Activated T-cell treated with anti-CD3 and anti-CD28 coated beads for 48 hours (primary cell): ENCODE measurements around the gene TIGD1.
"Not testable (repeated sequence)": the region's sequence is repeated elsewhere in the genome, so short reads cannot be mapped to it uniquely, and the experiment has no call there.

Source experiments
- DNase-seq: peaks from one replicate; pipeline ENCODE4 v3.0.0-alpha.2; 2020; ENCODE audit warnings: low read depth

TIGD1 gene

GRCh38 chr2:232539298-232540231 lies 10.8 kb downstream of the TIGD1 start, which contains the start of gene CHRNG:
Gene CHRNG, plus strand, starts transcription at chr2:232539692. Its CDS starts 56 bp downstream, at chr2:232539748.
- no peak for DNase-seq

DNA sequence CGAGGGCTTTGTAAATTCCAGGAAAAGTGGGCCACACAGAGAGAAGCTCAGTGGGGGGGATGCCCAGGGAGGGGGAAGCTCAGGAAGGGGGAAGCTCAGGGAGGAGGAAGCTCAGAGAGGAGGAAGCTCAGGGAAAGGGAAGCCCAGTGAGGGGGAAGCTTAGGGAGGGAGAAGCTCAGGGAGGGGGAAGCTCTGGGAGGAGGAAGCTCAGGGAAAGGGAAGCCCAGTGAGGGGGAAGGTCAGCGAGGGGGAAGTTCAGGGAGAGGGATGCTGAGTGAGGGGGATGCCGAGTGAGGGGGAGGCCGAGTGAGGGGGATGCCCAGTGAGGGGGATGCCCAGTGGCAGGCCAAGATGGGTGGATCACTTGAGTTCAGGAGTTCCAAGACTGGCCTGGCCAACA lies 11.7 kb downstream of the TIGD1 start:
- DNase-seq = no peak

DNA sequence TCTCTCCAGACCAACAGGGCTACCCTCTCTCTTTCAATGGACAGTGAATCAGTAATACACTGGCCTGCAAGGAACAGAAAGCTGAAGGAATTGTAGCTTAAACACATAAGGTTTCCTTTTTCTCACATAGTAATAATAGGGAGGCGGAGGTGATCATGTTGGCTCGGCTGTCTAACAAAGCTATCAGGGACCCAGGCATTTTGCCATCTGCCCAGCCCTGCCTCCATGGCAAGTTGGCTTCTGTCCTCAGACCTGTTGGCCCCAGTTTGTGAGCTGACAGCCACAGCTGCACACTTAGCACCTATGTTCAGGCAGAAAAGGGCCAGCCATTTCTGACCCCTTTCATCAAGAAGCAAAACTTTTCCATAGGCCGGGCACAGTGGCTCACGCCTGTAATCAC lies 12.9 kb downstream of the TIGD1 start:
- DNase-seq = no peak

- DNase-seq = no peak
Measured at GRCh38 chr2:232537079-232537478, 13.3 kb downstream of the TIGD1 start.

DNA sequence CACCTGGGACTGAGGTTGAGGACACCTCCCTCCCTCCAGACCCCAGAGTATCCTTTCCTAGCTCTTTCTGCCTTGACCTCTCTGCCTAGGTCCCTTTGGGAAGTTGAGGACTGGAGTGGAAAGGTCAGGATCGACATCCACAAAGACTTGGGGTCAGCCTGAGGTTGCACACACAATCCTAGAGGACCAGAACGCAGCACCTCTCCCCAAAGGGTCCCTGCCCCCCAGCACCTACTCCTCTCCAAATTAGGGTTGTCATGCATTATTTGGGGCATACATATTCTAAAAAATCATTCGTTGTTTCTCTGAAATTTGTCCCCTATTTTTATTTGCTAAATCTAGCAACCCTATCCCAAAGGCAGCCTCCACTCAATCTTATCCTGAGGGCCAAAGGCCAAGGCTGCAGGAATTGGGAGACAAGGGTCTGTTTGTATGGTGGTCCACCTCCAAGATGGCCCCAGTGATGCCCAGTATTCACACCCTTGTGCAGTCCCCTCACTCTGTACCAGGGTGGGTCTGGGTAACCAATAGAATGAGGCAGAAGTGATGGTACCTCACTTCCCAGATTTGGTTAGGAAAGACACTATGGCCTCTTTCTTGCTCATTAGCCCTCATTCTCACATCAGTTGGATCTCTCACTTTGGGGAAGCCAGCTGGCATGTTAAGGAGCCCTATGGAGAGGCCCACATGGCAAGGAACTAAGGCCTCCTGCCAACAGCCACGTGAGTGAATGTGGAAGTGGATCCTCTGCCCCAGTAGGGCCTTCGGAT lies 14.4 kb downstream of the TIGD1 start:
- DNase-seq = no peak

DNA sequence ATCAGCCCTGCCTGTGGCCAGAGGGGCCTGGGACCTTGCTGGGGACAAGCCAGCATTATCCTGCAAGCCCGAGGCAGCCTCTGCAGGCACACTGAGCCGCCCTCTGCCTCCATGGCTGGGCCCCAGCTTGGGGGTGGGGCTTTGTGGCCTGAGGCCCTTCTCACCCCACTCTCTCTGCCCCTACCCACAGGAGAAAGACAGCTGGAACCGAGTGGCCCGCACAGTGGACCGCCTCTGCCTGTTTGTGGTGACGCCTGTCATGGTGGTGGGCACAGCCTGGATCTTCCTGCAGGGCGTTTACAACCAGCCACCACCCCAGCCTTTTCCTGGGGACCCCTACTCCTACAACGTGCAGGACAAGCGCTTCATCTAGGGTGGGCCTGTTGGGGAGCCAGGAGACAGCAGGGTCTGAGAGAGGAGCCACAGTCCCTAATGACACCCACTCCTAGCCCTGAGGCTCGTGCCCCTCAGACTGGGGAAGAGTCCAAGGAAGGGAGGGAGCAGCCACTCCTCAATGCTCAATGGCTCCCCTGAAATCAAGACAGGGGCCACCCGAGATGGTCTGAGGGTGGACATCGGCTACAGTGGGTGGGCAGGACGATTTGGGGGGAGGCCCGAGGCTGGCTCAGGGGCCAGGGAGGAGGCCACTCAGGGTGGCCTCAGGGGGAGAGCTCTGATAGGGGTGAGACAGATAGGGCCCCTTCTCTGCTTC lies 15.3 kb downstream of the TIGD1 start:
- DNase-seq = no peak

GRCh38 chr2:232533944-232534710 lies 16.2 kb downstream of the TIGD1 start:
- DNase-seq = no peak

- not testable (repeated sequence) for DNase-seq
Measured at GRCh38 chr2:232532821-232533220, 17.5 kb downstream of the TIGD1 start.

DNA sequence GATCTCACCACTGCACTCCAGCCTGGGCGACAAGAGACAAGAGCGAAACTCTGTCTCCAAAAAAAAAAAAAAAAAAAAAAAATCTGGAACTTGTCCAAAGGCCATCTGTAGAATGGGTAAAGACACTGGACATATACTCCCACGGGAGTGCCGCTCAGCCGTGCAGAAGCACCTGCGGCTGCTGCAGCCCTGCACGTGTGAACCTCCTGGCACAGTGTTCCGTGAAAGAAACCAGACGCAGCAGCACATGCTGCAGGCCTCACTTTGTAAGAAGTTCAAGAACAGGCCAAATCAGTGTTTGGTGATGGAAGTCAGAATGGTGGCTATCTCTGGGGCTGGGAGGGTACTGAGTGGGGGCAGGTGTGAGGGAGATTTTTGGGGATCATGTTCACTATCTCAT lies 17.9 kb downstream of the TIGD1 start:
- no peak for DNase-seq

GRCh38 chr2:232530626-232531260 lies 19.6 kb downstream of the TIGD1 start:
- DNase-seq = no peak

DNA sequence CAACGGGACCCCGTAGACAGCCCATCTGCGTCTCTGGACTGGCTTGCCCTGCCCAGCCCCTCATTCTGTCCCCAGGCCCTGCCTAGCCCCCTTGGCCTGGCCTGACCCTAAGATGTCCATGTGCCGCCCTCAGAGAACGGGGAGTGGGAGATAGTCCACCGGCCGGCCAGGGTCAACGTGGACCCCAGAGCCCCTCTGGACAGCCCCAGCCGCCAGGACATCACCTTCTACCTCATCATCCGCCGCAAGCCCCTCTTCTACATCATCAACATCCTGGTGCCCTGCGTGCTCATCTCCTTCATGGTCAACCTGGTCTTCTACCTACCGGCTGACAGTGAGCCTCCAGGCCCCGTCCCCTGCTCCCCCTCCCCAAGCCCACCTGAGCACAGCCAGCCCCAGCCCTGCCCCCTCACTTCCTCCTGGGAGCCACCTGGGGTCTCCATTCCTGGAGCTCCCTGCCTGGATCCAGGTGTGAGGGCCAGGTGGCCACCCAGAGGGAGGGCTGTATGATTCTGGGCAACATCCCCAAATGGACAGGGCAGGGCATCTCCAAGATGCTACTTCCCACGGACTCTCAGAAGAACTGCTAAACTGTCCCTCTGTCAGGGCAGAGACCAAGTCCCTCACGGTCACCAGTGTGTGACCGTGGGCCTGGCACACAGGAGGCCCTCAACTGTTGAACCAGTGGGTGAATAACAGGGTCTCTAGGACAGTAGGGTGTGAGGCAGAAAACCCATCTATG lies 20.4 kb downstream of the TIGD1 start:
- DNase-seq = no peak

DNA sequence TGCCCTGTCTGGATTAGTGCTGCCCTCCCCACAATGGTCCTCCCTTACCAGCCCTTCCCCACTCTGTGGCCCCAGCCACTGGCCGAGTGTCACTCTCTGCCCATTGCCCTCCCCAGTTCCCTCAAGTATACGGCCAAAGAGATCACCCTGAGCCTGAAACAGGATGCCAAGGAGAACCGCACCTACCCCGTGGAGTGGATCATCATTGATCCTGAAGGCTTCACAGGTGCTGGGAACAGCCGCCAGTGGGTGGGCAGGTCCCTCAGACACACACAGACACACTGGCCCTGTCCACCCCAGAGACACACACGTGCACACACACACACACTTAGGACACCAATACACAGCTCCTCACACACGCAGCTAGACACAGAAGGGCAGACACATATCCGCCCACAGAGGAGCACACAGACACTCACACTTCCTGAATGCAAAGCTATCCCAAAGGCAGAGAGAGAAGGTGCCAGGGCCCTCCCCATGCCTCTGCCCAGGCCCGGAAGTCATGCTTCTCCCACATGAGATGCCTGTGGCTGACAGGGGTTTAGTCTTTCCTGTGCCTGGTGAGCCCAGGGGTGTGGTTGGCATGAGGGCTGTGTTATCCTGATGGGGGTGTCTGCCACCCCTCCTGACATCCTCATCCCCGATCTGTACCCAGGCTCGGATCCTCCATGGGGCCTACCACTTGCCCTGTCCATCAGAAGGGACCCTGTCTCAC lies 21.5 kb downstream of the TIGD1 start:
- DNase-seq = no peak

DNA sequence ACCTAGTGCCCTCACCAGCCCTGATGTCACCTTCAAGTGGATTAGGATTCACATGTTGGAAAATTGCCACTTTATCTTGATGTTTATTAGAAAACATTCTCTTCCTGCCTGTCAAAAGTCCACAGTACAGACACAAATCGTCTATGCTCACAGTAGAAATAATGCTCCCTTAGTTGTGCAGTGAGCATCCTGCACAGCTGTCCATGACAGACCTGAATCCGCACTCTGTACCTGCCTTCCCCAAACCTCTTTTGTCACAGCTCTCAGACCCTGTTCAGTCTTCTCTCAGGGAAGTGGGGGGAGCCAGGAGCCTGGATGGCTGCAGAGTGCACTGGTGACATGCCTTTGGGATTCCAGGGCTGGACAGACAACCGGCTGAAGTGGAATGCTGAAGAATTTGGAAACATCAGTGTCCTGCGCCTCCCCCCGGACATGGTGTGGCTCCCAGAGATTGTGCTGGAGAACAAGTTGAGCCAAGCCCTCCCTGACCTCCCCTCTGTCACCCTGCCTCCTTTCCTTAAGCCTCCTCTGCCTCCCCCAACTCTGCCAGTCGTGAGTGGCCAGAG lies 22.4 kb downstream of the TIGD1 start:
- no peak for DNase-seq

DNA sequence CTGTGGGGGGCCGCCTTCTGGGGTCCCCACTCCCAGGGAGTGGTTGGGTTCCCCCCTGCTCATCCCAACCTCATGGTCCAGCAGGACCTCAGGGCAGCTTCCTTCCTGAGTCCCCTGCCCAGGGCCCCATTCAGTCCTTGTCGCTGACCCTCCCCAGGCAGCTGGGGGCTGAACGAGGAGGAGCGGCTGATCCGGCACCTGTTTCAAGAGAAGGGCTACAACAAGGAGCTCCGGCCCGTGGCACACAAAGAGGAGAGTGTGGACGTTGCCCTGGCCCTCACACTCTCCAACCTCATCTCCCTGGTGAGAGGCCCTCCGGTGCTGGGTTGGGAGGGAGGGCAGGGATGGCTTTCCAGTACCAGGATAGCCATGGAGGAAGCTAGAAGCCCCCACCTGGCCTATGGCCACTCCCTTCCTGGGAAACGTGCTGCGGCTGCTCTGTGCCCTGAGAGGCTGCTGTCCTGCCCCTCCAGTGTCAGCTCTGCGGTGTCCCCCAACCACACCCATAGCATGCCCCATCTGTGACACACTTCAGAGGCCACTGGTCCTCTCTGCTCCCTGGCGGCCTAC lies 23.9 kb downstream of the TIGD1 start:
- DNase-seq = no peak

GRCh38 chr2:232525791-232526371 lies 24.5 kb downstream of the TIGD1 start, which contains the start of gene CHRND:
Gene CHRND, plus strand, starts transcription at chr2:232526160. Its CDS starts 56 bp downstream, at chr2:232526216.
- no peak for DNase-seq

GRCh38 chr2:232525199-232525598 lies 25.2 kb downstream of the TIGD1 start:
- DNase-seq = no peak

- DNase-seq = no peak
Measured at GRCh38 chr2:232524771-232525170, 25.6 kb downstream of the TIGD1 start.
